ENCODE results near the gene E2F6.

Gene E2F6

GRCh38 chr2:11434443-11434842 is 31.5 kb downstream of the E2F6 start:
- Histone ChIP-seq H3K27ac (replicated peaks) (no peak overlapping the region), H3K4me3 (replicated peaks; ENCODE audit: insufficient read depth, low read length) (no peak overlapping the region), H3K27me3 (ENCODE audit: insufficient read depth, poor library complexity, severe bottlenecking) (no peaks in the 10 kb centered on the region)
- TF ChIP-seq REST (IDR thresholded peaks at IDR 0.05; ENCODE audit: insufficient replicate concordance, low read depth) (no peak), CTCF (IDR thresholded peaks at IDR 0.05; ENCODE audit: insufficient read depth, low read length) (no peak), SPI1 (IDR thresholded peaks at IDR 0.05; ENCODE audit: borderline replicate concordance, low read depth) (no peak)
- no peak for DNase-seq (ENCODE audit: low read depth in 1 of 2, low spot score in 1 of 2)

- no peak overlapping the region for H3K4me3 ChIP-seq (replicated peaks; ENCODE audit: insufficient read depth, low read length)
- no peak overlapping the region for H3K27ac ChIP-seq (replicated peaks)
- no peak for DNase-seq (ENCODE audit: low read depth in 1 of 2, low spot score in 1 of 2)
- TF ChIP-seq SPI1 (IDR thresholded peaks at IDR 0.05; ENCODE audit: borderline replicate concordance, low read depth), result no peak
- TF ChIP-seq CTCF (IDR thresholded peaks at IDR 0.05; ENCODE audit: insufficient read depth, low read length), result no peak
- TF ChIP-seq REST (IDR thresholded peaks at IDR 0.05; ENCODE audit: insufficient replicate concordance, low read depth), result no peak
- no peak for TF ChIP-seq POLR2AphosphoS5 (IDR thresholded peaks at IDR 0.05; ENCODE audit: low read depth)
- TF ChIP-seq GABPA (IDR thresholded peaks at IDR 0.05; ENCODE audit: low read depth), result no peak
- no peaks in the 10 kb centered on the region for H3K27me3 ChIP-seq (ENCODE audit: insufficient read depth, poor library complexity, severe bottlenecking)
Measured at GRCh38 chr2:11433822-11434221, 32.1 kb downstream of the E2F6 start.

GRCh38 chr2:11430729-11431128 is 35.2 kb downstream of the E2F6 start:
- Histone ChIP-seq H3K27ac (replicated peaks) (no peak overlapping the region), H3K27me3 (ENCODE audit: insufficient read depth, poor library complexity, severe bottlenecking) (no peaks in the 10 kb centered on the region), H3K4me3 (replicated peaks; ENCODE audit: insufficient read depth, low read length) (no peak overlapping the region)
- DNase-seq (ENCODE audit: low read depth in 1 of 2, low spot score in 1 of 2), result no peak
- no peak for TF ChIP-seq SPI1 (IDR thresholded peaks at IDR 0.05; ENCODE audit: borderline replicate concordance, low read depth)
- no peak for TF ChIP-seq REST (IDR thresholded peaks at IDR 0.05; ENCODE audit: insufficient replicate concordance, low read depth)
- no peak for TF ChIP-seq POLR2AphosphoS5 (IDR thresholded peaks at IDR 0.05; ENCODE audit: low read depth)
- TF ChIP-seq CTCF (IDR thresholded peaks at IDR 0.05; ENCODE audit: insufficient read depth, low read length), result no peak
- TF ChIP-seq GABPA (IDR thresholded peaks at IDR 0.05; ENCODE audit: low read depth), result no peak
